Heart right ventricle (tissue), 16 donors: ENCODE measurements around the gene GTPBP6. TPM values are rescaled to one million over a fixed set of nuclear protein-coding genes. Genes with fewer than 3 reads are reported as not detected.

Source experiments
- ATAC-seq, 8 donors: fragments of 200-7000 bp; cut with Tn5 transposase; one replicate each; pipeline ENCODE4 v1.9.1; 2020; ENCODE audit warnings: mild to moderate bottlenecking in 8 of 8, moderate library complexity in 8 of 8, moderate number of reproducible peaks in 1 of 8
- DNase-seq, 2 donors: peaks; one replicate each; pipeline ENCODE4 v3.0.0-alpha.2; 2020
- H3K27ac ChIP-seq, 10 donors: fragments of 200-600 bp; sonication (generic) in 2 of 10; one replicate each; pipeline versions ENCODE4 v1.5.0 to v1.8.0; 2020 to 2022; ENCODE audit warnings: mild to moderate bottlenecking in 3 of 10
- H3K27me3 ChIP-seq, 7 donors: fragments of 200-600 bp; one replicate each; pipeline ENCODE4 v1.8.0; 2021 to 2022; ENCODE audit warnings: mild to moderate bottlenecking in 2 of 7
- H3K36me3 ChIP-seq, 9 donors: fragments of 200-600 bp; sonication (generic) in 1 of 9; one replicate each; pipeline versions ENCODE4 v1.5.0 to v1.8.0; 2020 to 2022; ENCODE audit warnings: mild to moderate bottlenecking in 2 of 9
- H3K4me1 ChIP-seq, 9 donors: fragments of 200-600 bp; sonication (generic) in 1 of 9; one replicate each; pipeline versions ENCODE4 v1.5.0 to v1.8.0; 2020 to 2022; ENCODE audit warnings: mild to moderate bottlenecking in 4 of 9
- H3K4me3 ChIP-seq, 10 donors: fragments of 200-600 bp; sonication (generic) in 2 of 10; one replicate each; pipeline versions ENCODE4 v1.5.0 to v1.8.0; 2020 to 2022; ENCODE audit warnings: mild to moderate bottlenecking in 7 of 10, moderate library complexity in 2 of 10
- H3K9me3 ChIP-seq, 11 donors: fragments of 200-600 bp in 10 of 11; sonication (generic) in 2 of 11; one replicate each; pipeline versions ENCODE4 v1.5.0 to v1.8.0; 2013 to 2022; ENCODE audit warnings: mild to moderate bottlenecking in 2 of 11, control low read depth in 1 of 11, moderate library complexity in 1 of 11
- WGBS, 2 donors: extraction: QIAGEN DNeasy Blood & Tissue Kit; methylation state at CpG; one replicate each; pipeline ENCODE4 v1.1.7; 2013; ENCODE audit warnings: inconsistent platforms in 1 of 2; 5-methylcytosine and 5-hydroxymethylcytosine counted together
- intact Hi-C, 10 donors: fragments of 100-400 bp; cut with DNase I; formaldehyde crosslinking; loops; one replicate each; pipeline versions ENCODE4 v1.11.1 to v1.14.2; 2022
- polyA plus RNA-seq, 2 donors: library from polyadenylated mRNA; stranded (reverse); fragments of 200-250 nt; gene quantifications; one replicate each; pipeline ENCODE4 v1.2.3, GENCODE V29; 2013
- total RNA-seq, 10 donors: library from RNA; stranded (reverse); fragmentation: NEBNext Ultra II Directional in 3 of 10; extraction: Animal tissue kit (Norgen Biotek cat#: 25700) in 3 of 10; gene quantifications; one replicate each; pipeline versions ENCODE4 v1.2.1 to v1.2.4, GENCODE V29; 2021 to 2023
- TF ChIP-seq, protein P1 (sequence below), 9 donors: fragments of 200-600 bp; sonication (generic) in 2 of 9; IDR thresholded peaks; one replicate each; pipeline versions ENCODE4 v1.5.0 to v1.8.0; 2021 to 2022; ENCODE audit warnings: antibody characterized with exemption in 9 of 9, mild to moderate bottlenecking in 5 of 9, moderate library complexity in 1 of 9
- donor health status: Arrhythmogenic right ventricular cardiomyopathy.
- donor health status: ischemic (EF 13 %, LVEDD 7.1; RV severe dilation, severe dysfunction).
- donor health status: healthy with polysubstance abuse.
- donor health status: DM: no; HTN: yes; CAD: no.
- donor health status: DM: no; HTN: no; CAD: no.
- donor health status: ischemic (EF 25% LVEDD 6.9; RV normal size, moderate dysfunction).
- donor health status: ischemic (EF 25% LVEDD 5.7; RV mildly dilated, moderate dysfunction).
- donor health status: healthy.
- donor health status: DM: yes; HTN: yes; CAD: no.
- donor health status: Ischemic cardiomyopathy.
- donor health status: ischemic (EF 35%, LVEDD 5.7; RV mildly dilated, moderate dysfunction).
- donor health status: nonischemic (EF 11% LVEDD 7.7; RV severe dilation, severe dysfunction).
- donor health status: DM: yes; HTN: yes; CAD: no.
- donor health status: PGD.
- donor health status: ischemic (EF 29% LVEDD 5.4; RV normal size, mild dysfunction).
- donor health status: nonischemic (EF 23%, LVEDD 6.1; RV moderate dilation, normal function).

Gene GTPBP6
- total and polyA plus RNA-seq, 12 donors, result 29.8 to 103 (median 46.3) TPM

DNA sequence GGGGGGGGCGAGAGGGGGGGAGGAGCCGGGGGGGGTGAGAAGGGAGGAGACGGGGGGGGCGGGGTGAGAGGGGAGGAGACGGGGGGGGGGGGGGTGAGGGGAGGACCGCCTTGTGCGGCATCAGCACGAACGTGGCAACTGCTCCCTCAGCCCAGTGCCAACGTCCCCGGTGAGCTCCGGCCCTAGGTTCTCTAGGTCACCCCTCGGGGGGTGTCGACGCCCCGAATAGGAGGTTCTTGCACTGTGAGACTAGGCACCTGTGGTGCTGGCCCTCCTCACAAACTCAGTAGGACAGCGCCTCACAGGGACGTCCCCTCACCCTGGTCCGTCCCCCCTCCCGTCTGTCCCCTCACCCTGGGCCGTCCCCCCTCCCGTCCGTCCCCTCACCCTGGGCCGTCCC, 21.5 kb upstream of the GTPBP6 start:
- H3K4me1 ChIP-seq, result no peaks in the 10 kb centered on the region
- DNase-seq, result no peak
- peaks cover 0 to 2% (median 0%) of the 10 kb centered on the region in 11 donors for H3K9me3 ChIP-seq
- TF ChIP-seq, protein P1, sequence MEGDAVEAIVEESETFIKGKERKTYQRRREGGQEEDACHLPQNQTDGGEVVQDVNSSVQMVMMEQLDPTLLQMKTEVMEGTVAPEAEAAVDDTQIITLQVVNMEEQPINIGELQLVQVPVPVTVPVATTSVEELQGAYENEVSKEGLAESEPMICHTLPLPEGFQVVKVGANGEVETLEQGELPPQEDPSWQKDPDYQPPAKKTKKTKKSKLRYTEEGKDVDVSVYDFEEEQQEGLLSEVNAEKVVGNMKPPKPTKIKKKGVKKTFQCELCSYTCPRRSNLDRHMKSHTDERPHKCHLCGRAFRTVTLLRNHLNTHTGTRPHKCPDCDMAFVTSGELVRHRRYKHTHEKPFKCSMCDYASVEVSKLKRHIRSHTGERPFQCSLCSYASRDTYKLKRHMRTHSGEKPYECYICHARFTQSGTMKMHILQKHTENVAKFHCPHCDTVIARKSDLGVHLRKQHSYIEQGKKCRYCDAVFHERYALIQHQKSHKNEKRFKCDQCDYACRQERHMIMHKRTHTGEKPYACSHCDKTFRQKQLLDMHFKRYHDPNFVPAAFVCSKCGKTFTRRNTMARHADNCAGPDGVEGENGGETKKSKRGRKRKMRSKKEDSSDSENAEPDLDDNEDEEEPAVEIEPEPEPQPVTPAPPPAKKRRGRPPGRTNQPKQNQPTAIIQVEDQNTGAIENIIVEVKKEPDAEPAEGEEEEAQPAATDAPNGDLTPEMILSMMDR (IDR thresholded peaks at IDR 0.05), result no peak
- intact Hi-C loops, result no loop called here
- 75 to 82% methylated on average over 10 to 18 of the region's 24 CpGs for WGBS, 2 donors
- no peak overlapping the region for H3K4me3 ChIP-seq
- ATAC-seq, result no peak
- no peaks in the 10 kb centered on the region for H3K27me3 ChIP-seq
- peaks cover 0 to 55% (median 16%) of the 10 kb centered on the region in 9 donors for H3K36me3 ChIP-seq
- H3K27ac ChIP-seq, result no peak overlapping the region

DNA sequence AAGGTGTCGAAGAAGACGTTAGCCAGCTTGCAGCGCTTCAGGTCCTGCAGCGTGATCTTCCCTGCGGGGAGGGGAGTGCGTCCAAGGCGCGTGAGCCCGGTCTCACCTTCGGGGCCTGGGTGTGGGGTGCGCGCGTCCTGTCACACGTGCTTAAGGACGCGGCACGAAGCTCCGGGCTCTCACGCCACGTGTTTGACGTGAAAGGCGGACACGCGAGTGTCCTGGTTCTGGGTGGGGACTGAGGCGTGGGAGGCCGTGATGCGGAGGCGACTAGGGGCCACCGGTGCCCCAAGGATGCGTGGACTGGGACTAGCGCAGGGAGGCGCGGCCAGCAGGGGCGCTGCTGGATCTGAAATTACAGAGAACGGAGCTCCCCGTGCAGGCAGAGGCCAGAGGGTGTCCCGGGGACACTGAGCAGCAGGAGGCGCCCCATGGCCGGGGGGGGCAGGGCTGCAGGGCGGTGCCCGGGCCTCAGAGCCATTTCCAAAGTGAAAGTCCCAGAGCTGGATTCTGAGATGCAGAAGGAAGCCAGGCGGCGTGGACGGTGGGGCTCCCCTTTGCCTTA, 20.3 kb upstream of the GTPBP6 start:
- 94 to 96% methylated on average over 44 of the region's 44 CpGs for WGBS, 2 donors
- H3K27ac ChIP-seq, result no peak overlapping the region

DNA sequence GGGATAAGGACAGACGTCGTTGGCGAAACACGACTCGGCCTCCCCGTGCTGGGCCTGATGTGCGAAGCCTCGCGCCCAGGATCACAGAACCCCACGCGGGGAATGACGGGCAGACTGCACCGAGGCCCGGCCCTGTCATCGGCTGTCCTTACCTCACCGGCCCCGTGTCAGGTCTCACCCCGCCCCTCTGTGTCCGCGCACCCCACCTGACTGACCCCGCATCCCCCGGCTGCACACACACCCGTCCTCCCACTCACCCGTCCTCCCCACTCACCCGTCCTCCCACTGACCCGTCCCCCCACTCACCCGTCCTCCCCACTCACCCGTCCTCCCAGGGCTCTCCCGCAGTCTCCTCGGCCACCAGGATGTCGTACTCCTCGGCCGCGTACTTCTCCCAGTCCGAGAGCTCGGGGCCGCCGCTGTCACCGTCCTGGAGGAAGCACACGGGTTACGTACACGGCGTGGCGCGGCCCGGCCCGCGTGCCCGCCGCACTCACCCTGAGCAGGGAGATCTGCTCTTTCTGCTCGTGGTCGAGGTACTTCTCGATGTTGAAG, 19.8 kb upstream of the GTPBP6 start:
- no peaks in the 10 kb centered on the region for H3K4me1 ChIP-seq
- H3K36me3 ChIP-seq, result peaks cover 0 to 59% (median 21%) of the 10 kb centered on the region in 9 donors
- no peaks in the 10 kb centered on the region for H3K9me3 ChIP-seq
- no peak overlapping the region for H3K4me3 ChIP-seq
- 92 to 93% methylated on average over 46 to 53 of the region's 53 CpGs for WGBS, 2 donors
- DNase-seq (no peak), ATAC-seq (peak in 3 of 8 donors; percentile 4 to 21 (median 12))
- intact Hi-C loops, result no loop called here
- H3K27me3 ChIP-seq, result no peaks in the 10 kb centered on the region
- H3K27ac ChIP-seq, result no peak overlapping the region
- TF ChIP-seq, protein P1 (IDR thresholded peaks at IDR 0.05), result no peak

More for the DNA sequence above, 20.3 kb upstream of the GTPBP6 start:
- H3K27me3 ChIP-seq, result no peaks in the 10 kb centered on the region
- no peaks in the 10 kb centered on the region for H3K4me1 ChIP-seq
- DNase-seq, result no peak
- intact Hi-C loops, result no loop called here
- H3K9me3 ChIP-seq, result no peaks in the 10 kb centered on the region
- TF ChIP-seq, protein P1 (IDR thresholded peaks at IDR 0.05), result no peak
- H3K36me3 ChIP-seq, result peaks cover 0 to 54% (median 16%) of the 10 kb centered on the region in 9 donors
- H3K4me3 ChIP-seq, result no peak overlapping the region
- peak in 1 of 8 donors; percentile 15 for ATAC-seq

DNA sequence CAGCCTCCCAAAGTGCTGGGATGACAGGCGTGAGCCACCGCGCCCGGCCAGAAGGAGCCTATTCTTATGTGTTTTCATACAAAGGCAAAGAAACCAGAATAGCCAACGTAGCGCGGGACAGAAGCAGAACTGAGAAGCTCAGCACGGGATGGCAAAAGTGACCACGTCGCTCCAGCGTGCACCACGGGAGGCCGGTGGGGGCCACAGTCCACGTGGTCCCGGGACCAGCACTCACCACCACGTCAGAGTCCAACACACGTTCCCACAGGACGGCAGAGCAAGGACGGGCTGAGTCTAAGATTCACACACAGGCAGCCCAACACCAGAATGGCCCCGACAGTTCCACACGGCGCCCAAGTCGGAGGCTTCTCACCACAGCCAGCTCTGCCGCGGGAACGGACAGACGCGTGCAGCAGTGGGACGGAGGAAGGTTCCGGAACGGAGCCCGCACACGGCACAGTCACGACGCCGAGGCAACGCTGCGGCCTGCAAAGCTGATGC, 18.8 kb upstream of the GTPBP6 start:
- no peaks in the 10 kb centered on the region for H3K4me1 ChIP-seq
- DNase-seq (no peak), ATAC-seq (no peak)
- no peak overlapping the region for H3K4me3 ChIP-seq
- H3K27ac ChIP-seq, result no peak overlapping the region
- H3K27me3 ChIP-seq, result no peaks in the 10 kb centered on the region
- TF ChIP-seq, protein P1 (IDR thresholded peaks at IDR 0.05), result no peak
- WGBS, 2 donors, result 88 to 89% methylated on average over 38 of the region's 38 CpGs
- H3K9me3 ChIP-seq, result no peaks in the 10 kb centered on the region
- H3K36me3 ChIP-seq, result peaks cover 0 to 69% (median 22%) of the 10 kb centered on the region in 9 donors
- intact Hi-C loops, result no loop called here
